Endothelial cell (in vitro differentiated cells): ENCODE measurements around the gene PSENEN. TPM values are rescaled to one million over a fixed set of nuclear protein-coding genes. Genes with fewer than 3 reads are reported as not detected.

Experiments
- DNase-seq: peaks from one replicate; pipeline ENCODE4 v3.0.0; 2021; ENCODE audit warnings: low spot score
- H3K27ac Mint-ChIP-seq: one replicate; pipeline ENCODE4 v1.8.0; 2021; ENCODE audit warnings: mixed read lengths, inconsistent platforms; ENCODE audit not compliant: unreplicated experiment
- H3K27me3 Mint-ChIP-seq: one replicate; pipeline ENCODE4 v1.8.0; 2021; ENCODE audit warnings: mild to moderate bottlenecking, moderate library complexity, mixed read lengths, inconsistent platforms; ENCODE audit not compliant: unreplicated experiment
- H3K36me3 Mint-ChIP-seq: one replicate; pipeline ENCODE4 v1.8.0; 2021; ENCODE audit warnings: mild to moderate bottlenecking, low read depth, mixed read lengths, inconsistent platforms; ENCODE audit not compliant: unreplicated experiment
- H3K4me1 Mint-ChIP-seq: one replicate; pipeline ENCODE4 v1.8.0; 2021; ENCODE audit warnings: mild to moderate bottlenecking, mixed read lengths, inconsistent platforms; ENCODE audit not compliant: unreplicated experiment
- H3K4me3 Mint-ChIP-seq: one replicate; pipeline ENCODE4 v1.8.0; 2021; ENCODE audit warnings: mild to moderate bottlenecking, mixed read lengths, inconsistent platforms; ENCODE audit not compliant: unreplicated experiment
- H3K9me3 Mint-ChIP-seq: one replicate; pipeline ENCODE4 v1.8.0; 2021; ENCODE audit warnings: mixed read lengths, inconsistent platforms; ENCODE audit not compliant: unreplicated experiment
- total RNA-seq: library from RNA; stranded (reverse); fragmentation: NEBNext Ultra II Directional; extraction: Animal tissue kit (Norgen Biotek cat#: 25700); gene quantifications from one replicate; pipeline ENCODE4 v1.2.1, GENCODE V29; 2021; ENCODE audit not compliant: unreplicated experiment
- TF ChIP-seq, protein P1 (sequence below): fragments of 200-600 bp; sonication (generic); IDR thresholded peaks from one replicate; pipeline ENCODE4 v1.5.0; 2021; ENCODE audit warnings: antibody characterized with exemption; ENCODE audit not compliant: unreplicated experiment

Gene PSENEN
- total RNA-seq, 1 donor from 2014 or later, result 99.0 TPM

DNA sequence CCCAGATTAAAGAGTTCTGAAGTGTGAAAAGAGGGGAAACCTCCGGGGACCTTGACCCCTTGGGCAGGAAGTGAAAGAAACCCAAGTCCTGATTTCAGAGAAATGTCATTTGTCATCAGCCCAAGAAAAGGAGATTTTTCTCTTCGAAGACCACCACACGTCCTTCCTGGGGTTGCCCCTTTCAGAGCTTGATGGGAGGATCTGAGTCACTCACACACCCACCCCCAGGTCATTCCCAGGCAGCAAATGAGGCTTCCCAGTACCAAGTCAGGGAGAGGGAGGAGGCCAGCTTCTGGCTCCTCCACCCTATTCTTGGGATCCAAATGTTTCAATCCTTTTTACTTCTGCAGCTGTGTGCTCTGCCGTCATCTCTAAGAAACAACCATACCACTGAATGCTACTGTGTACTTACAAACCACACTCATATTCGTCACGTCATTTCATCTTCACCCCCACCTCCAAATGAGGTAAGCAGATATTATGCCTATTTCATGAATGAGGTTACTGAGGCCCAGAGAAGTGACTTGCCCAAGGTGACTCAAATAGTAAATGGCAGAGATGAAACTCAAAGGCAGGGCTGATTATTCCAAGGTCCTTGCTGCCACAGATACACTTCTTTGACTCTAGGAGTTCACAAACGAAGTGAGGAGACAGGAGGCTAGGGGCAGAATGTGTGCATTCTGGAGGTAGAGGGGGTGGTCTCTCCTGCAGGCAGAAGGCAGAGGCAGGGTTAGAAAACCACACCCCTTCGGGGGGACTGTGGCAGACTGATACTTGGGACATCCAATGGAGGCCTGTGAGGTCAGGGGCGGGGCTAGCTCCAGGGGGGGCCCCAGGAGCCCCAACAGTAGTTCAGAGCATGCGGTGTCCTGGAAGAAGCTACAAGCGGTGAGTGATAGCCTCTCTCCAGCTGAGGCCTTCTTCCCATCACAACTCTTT, 32.6 kb upstream of the PSENEN start:
- Mint-ChIP-seq H3K27ac (no peak overlapping the region), H3K4me3 (no peak overlapping the region), H3K9me3 (no peaks in the 10 kb centered on the region), H3K27me3 (peaks cover 9% of the 10 kb centered on the region), H3K4me1 (peaks cover 12% of the 10 kb centered on the region), H3K36me3 (no peaks in the 10 kb centered on the region)
- no peak for DNase-seq
- TF ChIP-seq, protein P1, sequence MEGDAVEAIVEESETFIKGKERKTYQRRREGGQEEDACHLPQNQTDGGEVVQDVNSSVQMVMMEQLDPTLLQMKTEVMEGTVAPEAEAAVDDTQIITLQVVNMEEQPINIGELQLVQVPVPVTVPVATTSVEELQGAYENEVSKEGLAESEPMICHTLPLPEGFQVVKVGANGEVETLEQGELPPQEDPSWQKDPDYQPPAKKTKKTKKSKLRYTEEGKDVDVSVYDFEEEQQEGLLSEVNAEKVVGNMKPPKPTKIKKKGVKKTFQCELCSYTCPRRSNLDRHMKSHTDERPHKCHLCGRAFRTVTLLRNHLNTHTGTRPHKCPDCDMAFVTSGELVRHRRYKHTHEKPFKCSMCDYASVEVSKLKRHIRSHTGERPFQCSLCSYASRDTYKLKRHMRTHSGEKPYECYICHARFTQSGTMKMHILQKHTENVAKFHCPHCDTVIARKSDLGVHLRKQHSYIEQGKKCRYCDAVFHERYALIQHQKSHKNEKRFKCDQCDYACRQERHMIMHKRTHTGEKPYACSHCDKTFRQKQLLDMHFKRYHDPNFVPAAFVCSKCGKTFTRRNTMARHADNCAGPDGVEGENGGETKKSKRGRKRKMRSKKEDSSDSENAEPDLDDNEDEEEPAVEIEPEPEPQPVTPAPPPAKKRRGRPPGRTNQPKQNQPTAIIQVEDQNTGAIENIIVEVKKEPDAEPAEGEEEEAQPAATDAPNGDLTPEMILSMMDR, result no peak

DNA sequence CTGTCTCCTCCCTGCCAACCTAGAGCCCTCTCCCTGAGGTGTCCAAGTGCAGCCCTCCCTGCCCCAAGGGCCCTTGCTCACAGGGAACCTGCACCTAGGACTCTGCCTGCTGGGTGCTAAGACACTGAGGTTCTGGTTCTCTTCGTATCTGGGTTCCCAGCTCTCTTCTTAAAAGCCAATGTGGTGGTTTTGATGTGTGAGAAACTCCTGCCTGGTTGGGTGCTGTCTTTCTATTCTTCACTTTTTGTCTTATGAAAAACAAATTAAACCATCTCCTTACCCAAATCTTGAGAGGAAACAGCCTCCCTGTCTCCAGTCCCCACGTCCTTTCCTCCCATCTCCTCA, 32.0 kb upstream of the PSENEN start:
- peak overlapping the region; percentile 21 for H3K4me3 Mint-ChIP-seq
- H3K27ac Mint-ChIP-seq, result no peak overlapping the region
- no peak for DNase-seq
- peaks cover 9% of the 10 kb centered on the region for H3K27me3 Mint-ChIP-seq
- H3K9me3 Mint-ChIP-seq, result no peaks in the 10 kb centered on the region
- TF ChIP-seq, protein P1, result no peak
- H3K36me3 Mint-ChIP-seq, result no peaks in the 10 kb centered on the region
- H3K4me1 Mint-ChIP-seq, result peaks cover 12% of the 10 kb centered on the region

DNA sequence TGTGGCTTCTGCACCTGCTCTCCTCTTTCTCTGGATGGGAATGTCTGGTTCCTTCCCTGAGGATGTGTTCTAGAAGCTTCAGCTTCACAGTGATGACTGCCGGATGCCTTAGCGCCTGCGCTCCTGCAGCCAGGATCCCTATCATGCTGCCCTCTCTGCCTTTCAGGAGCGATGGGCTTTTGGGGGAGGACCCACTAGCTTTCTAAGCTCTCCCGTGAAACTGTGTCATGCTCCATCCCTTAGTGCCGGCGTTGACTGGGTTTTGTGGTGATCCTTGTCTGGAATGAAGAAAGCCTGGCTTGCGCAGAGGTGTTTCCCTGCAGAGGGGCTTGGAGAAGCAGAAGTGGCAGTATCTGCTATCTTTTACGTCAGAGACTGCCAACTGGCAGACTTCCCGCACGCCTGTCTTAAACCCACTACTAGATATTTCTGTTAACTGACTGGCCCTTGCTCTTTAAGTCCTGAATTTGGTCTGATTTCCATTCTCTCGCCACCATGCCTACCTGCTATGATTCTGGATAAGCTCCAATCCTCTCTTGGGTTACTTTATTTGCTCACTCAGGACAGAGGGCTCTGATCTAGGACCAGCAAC, 31.5 kb upstream of the PSENEN start:
- H3K9me3 Mint-ChIP-seq, result no peaks in the 10 kb centered on the region
- H3K36me3 Mint-ChIP-seq, result no peaks in the 10 kb centered on the region
- DNase-seq, result no peak
- H3K27me3 Mint-ChIP-seq, result peaks cover 9% of the 10 kb centered on the region
- peak overlapping the region; percentile 9 for H3K27ac Mint-ChIP-seq
- TF ChIP-seq, protein P1, result no peak
- peaks cover 16% of the 10 kb centered on the region for H3K4me1 Mint-ChIP-seq
- H3K4me3 Mint-ChIP-seq, result peak overlapping the region; percentile 21

DNA sequence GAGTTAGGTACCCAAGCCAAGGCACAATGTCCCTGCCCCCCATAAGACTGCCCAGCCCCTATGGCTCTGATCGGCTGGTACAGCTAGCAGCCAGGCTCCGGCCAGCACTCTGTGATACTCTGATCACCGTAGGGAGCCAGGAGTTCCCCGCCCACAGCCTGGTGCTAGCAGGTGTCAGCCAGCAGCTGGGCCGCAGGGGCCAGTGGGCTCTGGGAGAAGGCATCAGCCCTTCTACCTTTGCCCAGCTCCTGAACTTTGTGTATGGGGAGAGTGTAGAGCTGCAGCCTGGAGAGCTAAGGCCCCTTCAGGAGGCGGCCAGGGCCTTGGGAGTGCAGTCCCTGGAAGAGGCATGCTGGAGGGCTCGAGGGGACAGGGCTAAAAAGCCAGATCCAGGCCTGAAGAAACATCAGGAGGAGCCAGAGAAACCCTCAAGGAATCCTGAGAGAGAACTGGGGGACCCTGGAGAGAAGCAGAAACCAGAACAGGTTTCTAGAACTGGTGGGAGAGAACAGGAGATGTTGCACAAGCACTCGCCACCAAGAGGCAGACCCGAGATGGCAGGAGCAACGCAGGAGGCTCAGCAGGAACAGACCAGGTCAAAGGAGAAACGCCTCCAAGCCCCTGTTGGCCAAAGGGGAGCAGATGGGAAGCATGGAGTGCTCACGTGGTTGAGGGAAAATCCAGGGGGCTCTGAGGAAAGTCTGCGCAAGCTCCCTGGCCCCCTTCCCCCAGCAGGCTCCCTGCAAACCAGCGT, 30.7 kb upstream of the PSENEN start:
- peak overlapping the region; percentile 9 for H3K27ac Mint-ChIP-seq
- no peaks in the 10 kb centered on the region for H3K36me3 Mint-ChIP-seq
- H3K4me3 Mint-ChIP-seq, result peak overlapping the region; percentile 62
- no peaks in the 10 kb centered on the region for H3K9me3 Mint-ChIP-seq
- peaks cover 9% of the 10 kb centered on the region for H3K27me3 Mint-ChIP-seq
- peaks cover 22% of the 10 kb centered on the region for H3K4me1 Mint-ChIP-seq
- TF ChIP-seq, protein P1, result no peak
- DNase-seq, result no peak
